Heart right ventricle (tissue), 16 donors: ENCODE measurements around the gene POLA2. TPM values are rescaled to one million over a fixed set of nuclear protein-coding genes. Genes with fewer than 3 reads are reported as not detected.

ENCODE experiments used
- ATAC-seq, 8 donors: fragments of 200-7000 bp; cut with Tn5 transposase; one replicate each; pipeline ENCODE4 v1.9.1; 2020; ENCODE audit warnings: mild to moderate bottlenecking in 8 of 8, moderate library complexity in 8 of 8, moderate number of reproducible peaks in 1 of 8
- DNase-seq, 2 donors: peaks; one replicate each; pipeline ENCODE4 v3.0.0-alpha.2; 2020
- H3K27ac ChIP-seq, 10 donors: fragments of 200-600 bp; sonication (generic) in 2 of 10; one replicate each; pipeline versions ENCODE4 v1.5.0 to v1.8.0; 2020 to 2022; ENCODE audit warnings: mild to moderate bottlenecking in 3 of 10
- H3K27me3 ChIP-seq, 7 donors: fragments of 200-600 bp; one replicate each; pipeline ENCODE4 v1.8.0; 2021 to 2022; ENCODE audit warnings: mild to moderate bottlenecking in 2 of 7
- H3K36me3 ChIP-seq, 9 donors: fragments of 200-600 bp; sonication (generic) in 1 of 9; one replicate each; pipeline versions ENCODE4 v1.5.0 to v1.8.0; 2020 to 2022; ENCODE audit warnings: mild to moderate bottlenecking in 2 of 9
- H3K4me1 ChIP-seq, 9 donors: fragments of 200-600 bp; sonication (generic) in 1 of 9; one replicate each; pipeline versions ENCODE4 v1.5.0 to v1.8.0; 2020 to 2022; ENCODE audit warnings: mild to moderate bottlenecking in 4 of 9
- H3K4me3 ChIP-seq, 10 donors: fragments of 200-600 bp; sonication (generic) in 2 of 10; one replicate each; pipeline versions ENCODE4 v1.5.0 to v1.8.0; 2020 to 2022; ENCODE audit warnings: mild to moderate bottlenecking in 7 of 10, moderate library complexity in 2 of 10
- H3K9me3 ChIP-seq, 11 donors: fragments of 200-600 bp in 10 of 11; sonication (generic) in 2 of 11; one replicate each; pipeline versions ENCODE4 v1.5.0 to v1.8.0; 2013 to 2022; ENCODE audit warnings: mild to moderate bottlenecking in 2 of 11, control low read depth in 1 of 11, moderate library complexity in 1 of 11
- WGBS, 2 donors: extraction: QIAGEN DNeasy Blood & Tissue Kit; methylation state at CpG; one replicate each; pipeline ENCODE4 v1.1.7; 2013; ENCODE audit warnings: inconsistent platforms in 1 of 2; 5-methylcytosine and 5-hydroxymethylcytosine counted together
- intact Hi-C, 10 donors: fragments of 100-400 bp; cut with DNase I; formaldehyde crosslinking; loops; one replicate each; pipeline versions ENCODE4 v1.11.1 to v1.14.2; 2022
- long read RNA-seq, 3 donors: library from polyadenylated mRNA; unstranded; transcript quantifications; one replicate each; pipeline ENCODE4 v2.0.0, GENCODE V29; 2020 to 2021
- polyA plus RNA-seq, 2 donors: library from polyadenylated mRNA; stranded (reverse); fragments of 200-250 nt; gene quantifications; one replicate each; pipeline ENCODE4 v1.2.3, GENCODE V29; 2013
- total RNA-seq, 10 donors: library from RNA; stranded (reverse); fragmentation: NEBNext Ultra II Directional in 3 of 10; extraction: Animal tissue kit (Norgen Biotek cat#: 25700) in 3 of 10; gene quantifications; one replicate each; pipeline versions ENCODE4 v1.2.1 to v1.2.4, GENCODE V29; 2021 to 2023
- TF ChIP-seq, protein P1 (sequence below), 9 donors: fragments of 200-600 bp; sonication (generic) in 2 of 9; IDR thresholded peaks; one replicate each; pipeline versions ENCODE4 v1.5.0 to v1.8.0; 2021 to 2022; ENCODE audit warnings: antibody characterized with exemption in 9 of 9, mild to moderate bottlenecking in 5 of 9, moderate library complexity in 1 of 9
- donor health status: Arrhythmogenic right ventricular cardiomyopathy.
- donor health status: ischemic (EF 13 %, LVEDD 7.1; RV severe dilation, severe dysfunction).
- donor health status: healthy with polysubstance abuse.
- donor health status: DM: no; HTN: yes; CAD: no.
- donor health status: DM: no; HTN: no; CAD: no.
- donor health status: ischemic (EF 25% LVEDD 6.9; RV normal size, moderate dysfunction).
- donor health status: ischemic (EF 25% LVEDD 5.7; RV mildly dilated, moderate dysfunction).
- donor health status: healthy.
- donor health status: DM: yes; HTN: yes; CAD: no.
- donor health status: Ischemic cardiomyopathy.
- donor health status: ischemic (EF 35%, LVEDD 5.7; RV mildly dilated, moderate dysfunction).
- donor health status: nonischemic (EF 11% LVEDD 7.7; RV severe dilation, severe dysfunction).
- donor health status: DM: yes; HTN: yes; CAD: no.
- donor health status: PGD.
- donor health status: ischemic (EF 29% LVEDD 5.4; RV normal size, mild dysfunction).
- donor health status: nonischemic (EF 23%, LVEDD 6.1; RV moderate dilation, normal function).

Gene POLA2
- total RNA-seq (1 to 10 TPM; 2.3 to 7.3 (median 3.8) TPM), polyA plus RNA-seq (1 to 10 TPM; 8.6 to 9.4 TPM)
- long read RNA-seq, donor 1, partial matches to known transcripts: 8 of 9 reads
- long read RNA-seq, donor 1, other reads (novel, unspliced or antisense): 1 of 9 reads
- long read RNA-seq, donor 2, partial matches to known transcripts: 3 of 4 reads
- long read RNA-seq, donor 2, other reads (novel, unspliced or antisense): 0 of 4 reads
- long read RNA-seq, donor 3, transcript POLA2-201 (18 exons, 3,744 nt): major isoform, 6 of 7 reads
- long read RNA-seq, donor 3, partial matches to known transcripts: 0 of 7 reads
- long read RNA-seq, donor 3, other reads (novel, unspliced or antisense): 1 of 7 reads

DNA sequence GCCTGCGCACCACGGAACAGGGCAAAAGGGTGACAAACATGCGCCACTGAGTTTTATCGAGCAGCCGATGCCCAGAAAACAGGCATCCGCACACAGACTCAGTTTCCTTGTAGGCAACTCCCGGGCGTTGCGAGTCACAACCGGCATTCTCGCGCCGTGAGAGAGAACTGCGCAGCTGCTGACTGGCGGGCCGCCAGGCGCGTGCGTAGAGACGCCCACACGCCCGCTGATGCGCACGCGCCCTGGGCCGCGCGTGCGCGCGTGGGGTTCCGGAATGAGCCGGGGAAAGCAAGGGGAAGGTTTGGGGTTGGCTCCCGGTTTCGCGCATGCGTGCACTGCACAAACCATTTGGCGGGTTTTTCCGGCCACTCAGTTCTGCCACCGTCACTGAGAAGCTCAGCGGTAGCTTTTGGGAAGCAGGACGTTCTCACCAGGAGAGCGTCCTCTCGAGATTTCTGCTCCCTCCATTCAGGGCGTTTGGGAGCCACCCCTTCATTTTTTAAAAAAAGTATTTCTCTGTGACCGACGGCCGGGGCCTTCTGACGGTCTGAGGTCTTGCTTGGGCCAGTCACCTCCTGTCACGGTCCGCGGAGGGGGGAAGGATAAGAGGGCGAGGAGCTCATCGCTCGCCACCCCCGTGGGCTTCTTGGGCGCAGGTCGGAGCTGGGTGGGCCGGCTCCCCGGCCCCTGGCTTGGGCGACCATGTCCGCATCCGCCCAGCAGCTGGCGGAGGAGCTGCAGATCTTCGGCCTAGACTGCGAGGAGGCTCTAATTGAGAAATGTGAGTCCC lies at the start of gene POLA2:
Gene POLA2, plus strand, starts transcription at position 372 of the 790 bp plus-strand sequence. Its CDS starts 331 bp downstream, at position 703.
- 0% methylated on average over 66 of the region's 66 CpGs for WGBS, 2 donors
- H3K9me3 ChIP-seq: no peaks in the 10 kb centered on the region
- H3K36me3 ChIP-seq: peaks cover 0 to 8% (median 0%) of the 10 kb centered on the region in 9 donors
- DNase-seq (peak; percentile 95 to 97), ATAC-seq (peak; percentile 96 to 98 (median 96))
- TF ChIP-seq, protein P1, sequence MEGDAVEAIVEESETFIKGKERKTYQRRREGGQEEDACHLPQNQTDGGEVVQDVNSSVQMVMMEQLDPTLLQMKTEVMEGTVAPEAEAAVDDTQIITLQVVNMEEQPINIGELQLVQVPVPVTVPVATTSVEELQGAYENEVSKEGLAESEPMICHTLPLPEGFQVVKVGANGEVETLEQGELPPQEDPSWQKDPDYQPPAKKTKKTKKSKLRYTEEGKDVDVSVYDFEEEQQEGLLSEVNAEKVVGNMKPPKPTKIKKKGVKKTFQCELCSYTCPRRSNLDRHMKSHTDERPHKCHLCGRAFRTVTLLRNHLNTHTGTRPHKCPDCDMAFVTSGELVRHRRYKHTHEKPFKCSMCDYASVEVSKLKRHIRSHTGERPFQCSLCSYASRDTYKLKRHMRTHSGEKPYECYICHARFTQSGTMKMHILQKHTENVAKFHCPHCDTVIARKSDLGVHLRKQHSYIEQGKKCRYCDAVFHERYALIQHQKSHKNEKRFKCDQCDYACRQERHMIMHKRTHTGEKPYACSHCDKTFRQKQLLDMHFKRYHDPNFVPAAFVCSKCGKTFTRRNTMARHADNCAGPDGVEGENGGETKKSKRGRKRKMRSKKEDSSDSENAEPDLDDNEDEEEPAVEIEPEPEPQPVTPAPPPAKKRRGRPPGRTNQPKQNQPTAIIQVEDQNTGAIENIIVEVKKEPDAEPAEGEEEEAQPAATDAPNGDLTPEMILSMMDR (IDR thresholded peaks at IDR 0.05): no peak
- H3K27me3 ChIP-seq: no peaks in the 10 kb centered on the region
- H3K4me1 ChIP-seq: peaks cover 4 to 21% (median 11%) of the 10 kb centered on the region in 9 donors
- H3K27ac ChIP-seq: peak within 1 kb of the TSS; percentile 63 to 96 (median 90)
- peak within 1 kb of the TSS; percentile 51 to 90 (median 74) for H3K4me3 ChIP-seq
- intact Hi-C loops: no loop called here

DNA sequence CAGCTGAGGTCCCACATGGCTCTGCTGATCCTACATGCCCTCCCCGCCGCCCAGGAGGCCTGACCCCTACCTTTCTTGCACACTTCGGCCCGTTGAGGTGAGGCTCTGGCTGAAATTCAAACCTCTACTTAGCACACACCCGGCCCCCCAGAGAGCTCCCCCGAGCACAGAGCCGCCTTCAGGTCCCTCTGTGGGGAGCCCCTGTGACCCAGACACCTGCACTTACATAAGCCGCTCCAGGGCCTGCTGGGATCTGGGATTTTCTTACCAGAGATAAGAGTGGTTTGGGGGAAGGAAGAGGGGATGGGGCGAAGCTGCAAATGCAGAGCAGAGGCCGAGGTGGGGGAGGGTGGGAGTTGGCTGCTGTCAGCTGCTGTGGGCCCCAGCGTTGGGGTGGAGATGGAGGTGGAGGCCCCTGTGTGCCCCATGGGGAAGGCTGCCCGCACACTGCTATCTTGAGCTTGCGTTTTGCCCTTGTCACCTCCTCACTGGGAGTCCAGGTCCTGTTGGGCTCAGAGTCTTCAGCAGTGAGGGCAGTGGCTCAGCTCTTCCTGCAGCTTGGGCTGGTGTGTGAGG lies 49.4 kb upstream of the POLA2 start:
- H3K36me3 ChIP-seq: peaks cover 0 to 50% (median 35%) of the 10 kb centered on the region in 9 donors

GRCh38 chr11:65213322-65214211 lies 48.2 kb upstream of the POLA2 start:
- no peaks in the 10 kb centered on the region for H3K27me3 ChIP-seq
- 60 to 64% methylated on average over 26 of the region's 26 CpGs for WGBS, 2 donors
- H3K36me3 ChIP-seq: peaks cover 0 to 37% (median 30%) of the 10 kb centered on the region in 9 donors
- TF ChIP-seq, protein P1 (IDR thresholded peaks at IDR 0.05): no peak
- H3K4me1 ChIP-seq: peaks cover 0 to 15% (median 0%) of the 10 kb centered on the region in 9 donors
- intact Hi-C loops: no loop called here
- H3K27ac ChIP-seq: no peak overlapping the region
- no peaks in the 10 kb centered on the region for H3K9me3 ChIP-seq
- peak in 3 of 8 donors; percentile 14 to 25 (median 16) for ATAC-seq
- no peak for DNase-seq
- peak overlapping the region in 1 of 10 donors; percentile 22 for H3K4me3 ChIP-seq

More for the DNA sequence above, 49.4 kb upstream of the POLA2 start:
- no peaks in the 10 kb centered on the region for H3K9me3 ChIP-seq
- ATAC-seq (peak in 2 of 8 donors; percentile 13 to 17), DNase-seq (no peak)
- no peak overlapping the region for H3K27ac ChIP-seq
- H3K27me3 ChIP-seq: no peaks in the 10 kb centered on the region
- TF ChIP-seq, protein P1 (IDR thresholded peaks at IDR 0.05): no peak
- H3K4me1 ChIP-seq: peaks cover 0 to 15% (median 0%) of the 10 kb centered on the region in 9 donors
- WGBS, 2 donors: 63 to 66% methylated on average over 13 of the region's 13 CpGs
- H3K4me3 ChIP-seq: no peak overlapping the region
- intact Hi-C loops: no loop called here
